Activated naive CD8-positive, alpha-beta T cell treated with anti-CD3 and anti-CD28 coated beads, Interleukin-2, amount 10 ng/mL, durations not matched to agents 7 days and 5 days (primary cell): ENCODE measurements around the gene ARHGAP44. TPM values are rescaled to one million over a fixed set of nuclear protein-coding genes. Genes with fewer than 3 reads are reported as not detected.
"Not testable (repeated sequence)": the region's sequence is repeated elsewhere in the genome, so short reads cannot be mapped to it uniquely, and the experiment has no call there.

Source experiments
- ATAC-seq: fragments of 150-1000 bp; cut with Tn5 transposase; one replicate; pipeline ENCODE4 v1.10.0; 2021; ENCODE audit warnings: low read depth, moderate library complexity
- POLR2A ChIA-PET: fragments of 350-600 bp; sonication (Branson Sonifier 250); formaldehyde crosslinking; loops from one replicate; lab custom pipeline; 2021; ENCODE audit warnings: antibody characterized with exemption; lab: Charles Lee
- DNase-seq: peaks from one replicate; pipeline ENCODE4 v3.0.0; 2021
- H3K27ac Mint-ChIP-seq: one replicate; pipeline ENCODE4 v1.8.0; 2022; ENCODE audit warnings: mild to moderate bottlenecking, mixed read lengths
- H3K27me3 Mint-ChIP-seq: one replicate; pipeline ENCODE4 v1.8.0; 2022; ENCODE audit warnings: mild to moderate bottlenecking, moderate library complexity, mixed read lengths
- H3K36me3 Mint-ChIP-seq: one replicate; pipeline ENCODE4 v1.8.0; 2021; ENCODE audit warnings: mild to moderate bottlenecking, mixed read lengths
- H3K4me1 Mint-ChIP-seq: one replicate; pipeline ENCODE4 v1.8.0; 2021; ENCODE audit warnings: mixed read lengths
- H3K4me3 Mint-ChIP-seq: one replicate; pipeline ENCODE4 v1.8.0; 2022; ENCODE audit warnings: mild to moderate bottlenecking, moderate library complexity, mixed read lengths
- H3K9me3 Mint-ChIP-seq: one replicate; pipeline ENCODE4 v1.8.0; 2021; ENCODE audit warnings: mixed read lengths
- total RNA-seq, 2 experiments: library from RNA; stranded (reverse); gene quantifications; one replicate each; pipeline ENCODE4 v1.2.3, GENCODE V29; 2021

ARHGAP44 gene
- total RNA-seq, 2 experiments from 2014 or later, result not detected

- Mint-ChIP-seq H3K9me3 (no peaks in the 10 kb centered on the region), H3K4me1 (no peaks in the 10 kb centered on the region), H3K4me3 (no peak overlapping the region), H3K27ac (no peak overlapping the region), H3K36me3 (no peaks in the 10 kb centered on the region), H3K27me3 (no peaks in the 10 kb centered on the region)
- POLR2A ChIA-PET, result no interaction called here
- DNase-seq, result no peak
- ATAC-seq, result no peak
These were observed 176.7 kb downstream of the ARHGAP44 start for GRCh38 chr17:12965988-12966387.

DNA sequence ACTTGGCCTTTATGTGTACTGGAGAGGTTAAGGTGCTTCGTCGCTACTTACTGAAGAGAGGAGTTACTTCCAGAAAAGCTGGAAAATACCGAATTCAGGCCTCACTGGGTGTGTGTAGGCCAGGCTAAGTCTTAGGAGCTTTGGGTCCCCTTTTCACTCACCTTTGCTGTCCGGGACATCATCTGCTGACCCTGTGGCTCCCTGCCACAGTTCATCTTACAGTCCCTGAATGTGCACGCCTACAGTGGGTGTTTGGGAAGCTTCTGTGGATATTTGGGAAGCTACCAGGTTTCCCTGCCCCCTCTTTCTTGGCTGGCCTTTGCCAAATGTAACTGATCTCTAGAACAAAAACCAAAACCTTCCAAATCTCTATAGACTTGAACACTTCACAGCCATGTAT lies 177.1 kb downstream of the ARHGAP44 start:
- Mint-ChIP-seq H3K27me3 (no peaks in the 10 kb centered on the region), H3K27ac (no peak overlapping the region), H3K4me3 (no peak overlapping the region), H3K9me3 (no peaks in the 10 kb centered on the region), H3K36me3 (no peaks in the 10 kb centered on the region), H3K4me1 (no peaks in the 10 kb centered on the region)
- DNase-seq (no peak), ATAC-seq (no peak)
- POLR2A ChIA-PET, result no interaction called here

DNA sequence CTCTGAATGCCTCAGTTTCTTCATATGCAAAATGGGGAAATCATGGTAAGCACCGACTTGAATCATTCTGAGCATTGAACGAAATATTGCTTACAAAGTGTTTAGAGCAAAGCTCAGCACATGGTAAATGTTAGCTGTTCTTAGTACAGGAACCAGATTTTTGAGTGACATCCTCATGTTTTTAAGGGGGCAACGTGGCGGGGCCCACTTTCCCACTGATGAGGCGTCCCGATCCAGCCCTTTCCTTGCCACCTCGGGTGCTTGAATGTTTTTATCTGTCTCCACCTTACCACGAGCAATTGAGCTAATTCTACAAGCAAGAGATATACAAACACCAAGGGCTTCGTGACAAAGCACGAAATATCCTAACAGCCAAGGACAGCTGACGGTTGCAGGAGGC lies 178.7 kb downstream of the ARHGAP44 start:
- no peak overlapping the region for H3K27ac Mint-ChIP-seq
- no peaks in the 10 kb centered on the region for H3K4me1 Mint-ChIP-seq
- no peaks in the 10 kb centered on the region for H3K36me3 Mint-ChIP-seq
- DNase-seq (no peak), ATAC-seq (no peak)
- H3K4me3 Mint-ChIP-seq, result no peak overlapping the region
- POLR2A ChIA-PET, result no interaction called here
- no peaks in the 10 kb centered on the region for H3K9me3 Mint-ChIP-seq
- peaks cover 5% of the 10 kb centered on the region for H3K27me3 Mint-ChIP-seq

GRCh38 chr17:12973496-12974004 lies 184.3 kb downstream of the ARHGAP44 start:
- H3K27me3 Mint-ChIP-seq, result peaks cover 20% of the 10 kb centered on the region
- H3K4me1 Mint-ChIP-seq, result no peaks in the 10 kb centered on the region
- no peaks in the 10 kb centered on the region for H3K36me3 Mint-ChIP-seq
- ATAC-seq (no peak), DNase-seq (no peak)
- H3K9me3 Mint-ChIP-seq, result no peaks in the 10 kb centered on the region
- H3K4me3 Mint-ChIP-seq, result no peak overlapping the region
- no peak overlapping the region for H3K27ac Mint-ChIP-seq
- POLR2A ChIA-PET, result no interaction called here

GRCh38 chr17:12974005-12974531 lies 184.8 kb downstream of the ARHGAP44 start:
- no peaks in the 10 kb centered on the region for H3K36me3 Mint-ChIP-seq
- H3K27me3 Mint-ChIP-seq, result peaks cover 20% of the 10 kb centered on the region
- no peak overlapping the region for H3K27ac Mint-ChIP-seq
- H3K9me3 Mint-ChIP-seq, result no peaks in the 10 kb centered on the region
- H3K4me3 Mint-ChIP-seq, result no peak overlapping the region
- H3K4me1 Mint-ChIP-seq, result no peaks in the 10 kb centered on the region
- no peak for DNase-seq
- POLR2A ChIA-PET, result no interaction called here
- ATAC-seq, result no peak

DNA sequence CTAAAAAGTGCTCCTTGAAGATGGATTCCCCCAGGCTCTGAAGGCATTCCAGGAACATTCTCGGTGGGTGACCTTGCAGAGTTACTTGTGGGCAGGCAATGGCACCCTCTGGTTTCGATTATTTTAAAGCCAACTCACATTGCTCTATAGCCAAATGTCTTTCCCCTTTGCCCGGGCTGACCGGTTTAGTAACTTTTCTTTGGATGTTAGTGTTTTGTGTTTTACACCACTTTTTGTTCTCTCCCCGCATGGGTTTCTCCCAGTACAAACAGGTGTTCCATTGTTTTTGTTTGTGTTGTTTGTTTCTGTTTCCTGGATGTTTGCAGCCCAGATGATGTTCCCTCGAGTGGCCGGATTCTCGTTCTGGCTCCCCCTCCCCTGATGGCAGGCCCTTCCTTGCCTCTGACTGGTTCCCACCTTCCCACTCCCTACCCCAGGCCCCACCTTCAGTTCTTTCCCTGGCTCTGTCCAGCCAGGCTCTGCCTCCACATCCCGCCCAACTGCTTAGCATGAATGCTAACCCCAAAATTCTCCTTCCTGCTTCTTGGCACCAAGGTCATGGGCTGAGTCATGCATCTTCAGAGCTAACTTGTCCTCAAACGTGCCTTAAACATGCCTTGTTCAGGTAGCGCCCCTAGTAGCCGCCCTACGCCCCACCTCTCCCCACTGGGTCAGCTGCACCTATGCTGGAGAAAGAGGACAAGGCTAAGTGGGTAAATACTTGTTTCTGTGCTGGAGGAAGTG lies 187.9 kb downstream of the ARHGAP44 start:
- POLR2A ChIA-PET, result no interaction called here
- no peak overlapping the region for H3K4me3 Mint-ChIP-seq
- H3K9me3 Mint-ChIP-seq, result no peaks in the 10 kb centered on the region
- no peaks in the 10 kb centered on the region for H3K36me3 Mint-ChIP-seq
- H3K4me1 Mint-ChIP-seq, result peaks cover 3% of the 10 kb centered on the region
- DNase-seq (no peak), ATAC-seq (no peak)
- H3K27me3 Mint-ChIP-seq, result peaks cover 19% of the 10 kb centered on the region
- no peak overlapping the region for H3K27ac Mint-ChIP-seq

DNA sequence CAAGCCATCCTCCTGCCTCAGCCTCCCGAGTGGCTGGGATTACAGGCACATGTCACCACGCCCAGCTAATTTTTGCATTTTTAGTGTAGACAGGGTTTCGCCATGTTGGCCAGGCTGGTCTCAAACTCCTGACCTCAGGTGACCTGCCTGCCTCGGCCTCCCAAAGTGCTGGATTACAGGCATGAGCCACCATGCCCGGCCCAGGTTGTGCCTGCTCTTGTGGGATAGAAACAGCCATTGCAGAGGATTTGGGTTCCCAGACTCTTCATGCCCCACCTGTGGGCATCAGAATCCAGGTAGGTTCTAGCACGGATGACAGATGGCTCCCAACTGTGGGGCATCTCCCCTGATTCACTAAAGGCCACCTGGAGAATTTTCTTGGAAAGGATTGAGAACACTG lies 189.5 kb downstream of the ARHGAP44 start:
- H3K9me3 Mint-ChIP-seq, H3K4me1 Mint-ChIP-seq, H3K27ac Mint-ChIP-seq, H3K4me3 Mint-ChIP-seq, POLR2A ChIA-PET, H3K27me3 Mint-ChIP-seq, ATAC-seq, DNase-seq, H3K36me3 Mint-ChIP-seq: not testable (repeated sequence)

DNA sequence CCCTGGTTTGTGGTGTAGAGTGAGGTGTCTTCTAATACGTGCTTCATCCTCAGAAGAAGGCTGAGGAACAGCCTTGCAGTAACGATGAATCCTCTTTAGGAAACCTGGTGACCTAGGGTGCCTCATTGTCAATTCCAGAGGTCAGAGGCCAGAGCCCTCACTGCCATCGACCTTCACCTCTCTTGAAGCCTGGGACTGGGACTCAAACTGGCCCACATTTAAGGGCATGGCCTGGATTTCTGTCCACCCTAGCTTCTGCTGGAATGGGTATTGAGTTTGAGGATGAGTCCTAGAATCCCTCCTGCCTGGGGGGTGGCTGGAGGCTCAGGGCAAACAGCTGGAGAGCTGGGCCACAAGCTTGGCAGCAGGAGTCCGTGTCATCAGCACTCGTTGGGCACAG lies 189.9 kb downstream of the ARHGAP44 start:
- peaks cover 6% of the 10 kb centered on the region for H3K27me3 Mint-ChIP-seq
- POLR2A ChIA-PET, result no interaction called here
- no peak overlapping the region for H3K4me3 Mint-ChIP-seq
- H3K4me1 Mint-ChIP-seq, result peaks cover 7% of the 10 kb centered on the region
- no peaks in the 10 kb centered on the region for H3K9me3 Mint-ChIP-seq
- no peak overlapping the region for H3K27ac Mint-ChIP-seq
- ATAC-seq (no peak), DNase-seq (no peak)
- H3K36me3 Mint-ChIP-seq, result no peaks in the 10 kb centered on the region

DNA sequence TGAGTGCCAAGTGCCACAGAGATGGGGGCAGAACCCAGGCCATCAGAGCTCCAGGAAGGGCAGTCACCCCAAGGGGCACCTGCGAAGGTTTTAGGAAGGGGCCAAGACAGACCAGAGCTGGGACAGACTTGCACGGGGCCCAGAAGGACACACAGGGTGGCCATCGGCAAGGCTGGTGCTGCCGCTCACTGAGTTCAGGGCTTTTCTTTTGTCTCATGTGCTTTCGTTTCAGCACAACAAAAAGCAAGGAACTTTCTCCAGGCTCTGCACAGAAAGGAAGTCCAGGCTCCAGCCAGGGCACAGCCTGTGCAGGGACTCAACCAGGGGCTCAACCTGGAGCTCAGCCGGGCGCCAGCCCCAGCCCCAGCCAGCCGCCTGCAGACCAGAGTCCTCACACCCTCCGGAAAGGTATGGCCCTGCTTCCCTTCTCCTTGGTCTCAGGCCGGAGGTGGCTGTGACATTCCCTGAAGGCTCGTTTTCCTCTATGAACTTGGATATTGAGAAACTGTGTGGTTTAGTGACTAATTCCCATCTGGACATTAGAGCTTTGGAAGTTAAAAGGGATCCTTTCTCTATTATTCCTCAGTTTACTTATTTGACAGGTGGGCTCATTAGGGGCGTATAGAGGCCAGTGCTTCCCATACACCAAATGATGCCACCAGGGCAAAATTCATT lies 190.7 kb downstream of the ARHGAP44 start:
- POLR2A ChIA-PET, result no interaction called here
- peaks cover 7% of the 10 kb centered on the region for H3K4me1 Mint-ChIP-seq

GRCh38 chr17:12982224-12982623 lies 192.9 kb downstream of the ARHGAP44 start:
- Mint-ChIP-seq H3K36me3 (no peaks in the 10 kb centered on the region), H3K9me3 (no peaks in the 10 kb centered on the region), H3K27me3 (no peaks in the 10 kb centered on the region), H3K27ac (no peak overlapping the region), H3K4me1 (peaks cover 7% of the 10 kb centered on the region), H3K4me3 (no peak overlapping the region)
- no peak for DNase-seq
- ATAC-seq, result peak; percentile 30
- POLR2A ChIA-PET, result no interaction called here

More for the DNA sequence above, 190.7 kb downstream of the ARHGAP44 start:
- Mint-ChIP-seq H3K27ac (no peak overlapping the region), H3K27me3 (no peaks in the 10 kb centered on the region), H3K36me3 (no peaks in the 10 kb centered on the region), H3K4me3 (no peak overlapping the region), H3K9me3 (no peaks in the 10 kb centered on the region)
- DNase-seq, result no peak
- no peak for ATAC-seq

GRCh38 chr17:12983991-12984884 lies 194.9 kb downstream of the ARHGAP44 start:
- peaks cover 7% of the 10 kb centered on the region for H3K4me1 Mint-ChIP-seq
- H3K9me3 Mint-ChIP-seq, result no peaks in the 10 kb centered on the region
- no peak overlapping the region for H3K27ac Mint-ChIP-seq
- H3K4me3 Mint-ChIP-seq, result no peak overlapping the region
- no peak for DNase-seq
- H3K27me3 Mint-ChIP-seq, result no peaks in the 10 kb centered on the region
- no peaks in the 10 kb centered on the region for H3K36me3 Mint-ChIP-seq
- ATAC-seq, result no peak
- POLR2A ChIA-PET, result no interaction called here

- H3K27ac Mint-ChIP-seq, result no peak overlapping the region
- H3K4me1 Mint-ChIP-seq, result peaks cover 7% of the 10 kb centered on the region
- H3K27me3 Mint-ChIP-seq, result no peaks in the 10 kb centered on the region
- H3K9me3 Mint-ChIP-seq, result no peaks in the 10 kb centered on the region
- peaks cover 4% of the 10 kb centered on the region for H3K36me3 Mint-ChIP-seq
- H3K4me3 Mint-ChIP-seq, result no peak overlapping the region
- no peak for ATAC-seq
- POLR2A ChIA-PET, result no interaction called here
- no peak for DNase-seq
These were observed 196.4 kb downstream of the ARHGAP44 start for GRCh38 chr17:12985431-12986293.
